GM12878 (cell line): Measurements from ENCODE around the gene HDAC9. TPM values are rescaled to one million over a fixed set of nuclear protein-coding genes. Genes with fewer than 3 reads are reported as not detected.

Experiments
- ATAC-seq: fragments of 200-7000 bp; cut with Tn5 transposase; 3 replicates; pipeline ENCODE4 v1.9.1; 2020; ENCODE audit warnings: mild to moderate bottlenecking, moderate library complexity
- BruUV-seq: library from RNA; stranded (reverse); fragments of 400-500 nt; replicated peaks from 2 replicates; lab custom pipeline; 2021; lab: Mats Ljungman, UMichigan
- CTCF ChIA-PET: fragments of 300-600 bp; sonication (Branson Sonifier 250); formaldehyde crosslinking; extraction: SDS; loops from one replicate; lab custom pipeline; 2021; ENCODE audit warnings: inconsistent platforms; lab: Yijun Ruan, JAX
- POLR2A ChIA-PET: fragments of 350-600 bp; formaldehyde crosslinking; extraction: SDS; loops from one replicate; lab custom pipeline; 2021; ENCODE audit warnings: inconsistent platforms; lab: Charles Lee
- RAD21 ChIA-PET: fragments of 300-600 bp; sonication (Branson Sonifier 250); formaldehyde crosslinking; loops from one replicate; lab custom pipeline; 2023; ENCODE audit warnings: antibody characterized with exemption; ENCODE audit not compliant: unreplicated experiment; lab: Charles Lee
- SMC1A ChIA-PET: fragments of 300-600 bp; sonication (Branson Sonifier 250); formaldehyde crosslinking; loops from one replicate; lab custom pipeline; 2023; ENCODE audit not compliant: unreplicated experiment, uncharacterized antibody; lab: Charles Lee
- DNase-seq: peaks from one replicate; pipeline ENCODE4 v3.0.0-alpha.2; 2011; ENCODE audit warnings: low read depth, low spot score
- FAIRE-seq: peaks from 3 replicates; lab custom pipeline; 2011; peaks lifted over from hg19 to GRCh38; lab: Jason Lieb, UNC
- H2AFZ ChIP-seq: 2 replicates; pipeline ENCODE4 v1.6.0; 2011; ENCODE audit warnings: low read depth, low read length, control low read depth; ENCODE audit not compliant: control insufficient read depth
- H3K27ac ChIP-seq: 2 replicates; pipeline ENCODE4 v1.5.1; 2011; ENCODE audit warnings: control low read depth; ENCODE audit not compliant: control insufficient read depth, insufficient read depth
- H3K27me3 ChIP-seq, 2 experiments: replicated peaks in 1 of 2; 2 replicates each; pipeline versions ENCODE4 v1.6.0 to v1.6.1; 2011; ENCODE audit warnings: low read length in 1 of 2; ENCODE audit not compliant: control insufficient read depth in 2 of 2, insufficient read depth in 2 of 2
- H3K36me3 ChIP-seq, 2 experiments: 2 replicates each; pipeline ENCODE4 v1.5.1; 2011; ENCODE audit warnings: low read length in 1 of 2; ENCODE audit not compliant: control insufficient read depth in 2 of 2, insufficient read depth in 2 of 2
- H3K4me1 ChIP-seq: 2 replicates; pipeline ENCODE4 v1.6.1; 2011; ENCODE audit warnings: mild to moderate bottlenecking, low read length, moderate library complexity, mixed read lengths; ENCODE audit not compliant: control insufficient read depth, insufficient read depth
- H3K4me2 ChIP-seq: 2 replicates; pipeline ENCODE4 v1.6.0; 2011; ENCODE audit warnings: control low read depth; ENCODE audit not compliant: control insufficient read depth, insufficient read depth
- H3K4me3 ChIP-seq: fragments of 200-600 bp; sonication (generic); 2 replicates; pipeline ENCODE4 v1.5.1; 2016
- H3K79me2 ChIP-seq: 2 replicates; pipeline ENCODE4 v1.6.0; 2011; ENCODE audit warnings: low read length; ENCODE audit not compliant: control insufficient read depth, insufficient read depth
- H3K9ac ChIP-seq: 2 replicates; pipeline ENCODE4 v1.8.0; 2011; ENCODE audit warnings: low read length, control low read depth, mixed read lengths; ENCODE audit not compliant: control insufficient read depth, insufficient read depth
- H3K9me3 ChIP-seq: replicated peaks from 3 replicates; pipeline ENCODE4 v1.5.1; 2011; ENCODE audit warnings: mild to moderate bottlenecking, low read length; ENCODE audit not compliant: control insufficient read depth, insufficient read depth
- H4K20me1 ChIP-seq: 2 replicates; pipeline ENCODE4 v1.6.0; 2011; ENCODE audit not compliant: control insufficient read depth, insufficient read depth
- IKZF2 ChIP-seq, 2 experiments: fragments of 450-650 bp; IDR thresholded peaks; 2 replicates each; pipeline ENCODE4 v1.6.1; 2017; ENCODE audit warnings: mild to moderate bottlenecking in 2 of 2, moderate library complexity in 2 of 2
- NKRF ChIP-seq: fragments of 450-650 bp; conservative IDR thresholded peaks from 2 replicates; pipeline ENCODE4 v1.6.1; 2017; ENCODE audit warnings: mild to moderate bottlenecking, moderate library complexity
- SIX5 ChIP-seq: IDR thresholded peaks from 2 replicates; pipeline ENCODE4 v1.6.1; 2011; ENCODE audit warnings: mild to moderate bottlenecking, low read depth, low read length, moderate library complexity; ENCODE audit not compliant: severe bottlenecking
- SUPT20H ChIP-seq: IDR thresholded peaks from 2 replicates; pipeline ENCODE4 v1.6.1; 2011; ENCODE audit warnings: low read depth, mild to moderate bottlenecking, low read length, moderate library complexity, borderline replicate concordance; ENCODE audit not compliant: control insufficient read depth
- WGBS: methylation state at CpG from one replicate; pipeline ENCODE4 v1.1.6; 2016; ENCODE audit warnings: low lambda C conversion rate; ENCODE audit not compliant: insufficient replicate concordance, insufficient coverage; ENCODE audit errors: missing lambda C conversion rate; 5-methylcytosine and 5-hydroxymethylcytosine counted together
- in situ Hi-C: fragments of 300-500 bp; cut with MboI; formaldehyde crosslinking; loops from 9 replicates; pipeline ENCODE4 v1.14.3; 2018; ENCODE audit warnings: mixed read lengths
- intact Hi-C: fragments of 100-400 bp; cut with micrococcal nuclease; formaldehyde crosslinking; loops from one replicate; pipeline ENCODE4 v1.14.2; 2022; ENCODE audit not compliant: unreplicated experiment
- polyA plus RNA-seq, 11 experiments: library from polyadenylated mRNA; depleted of rRNA in 4 of 11; unstranded in 6 of 11; stranded (reverse) in 5 of 11; fragments of >200 nt; fragmentation: Nextera tagmentation in 4 of 11; fragmentation: Illumina TruSeq in 1 of 11; extraction: Ambion mirVana in 4 of 11; extraction: Trizol in 1 of 11; gene quantifications; 1 replicate in 1 of 11; 2 replicates in 10 of 11; pipeline versions ENCODE4 v1.2.1 to v1.2.3, GENCODE V29; 2011 to 2016; ENCODE audit warnings: inconsistent platforms in 2 of 11, missing spikeins in 2 of 11, low read depth in 1 of 11
- total RNA-seq, 4 experiments: library from RNA; depleted of rRNA in 3 of 4; stranded (reverse); fragments of >200 nt in 3 of 4; fragmentation: Illumina TruSeq in 1 of 4; extraction: Trizol in 1 of 4; gene quantifications; 2 replicates each; pipeline versions ENCODE4 v1.2.1 to v1.2.3, GENCODE V29; 2013 to 2021

Gene HDAC9
- total and polyA plus RNA-seq, 10 of the 15 experiments (the other 5 are each of a cell fraction or from before 2014, with no cell fraction given): 0.73 to 12.8 (median 0.92) TPM

- no peak for TF ChIP-seq NKRF
- no peak for DNase-seq
- BruUV-seq: no TSS peak
- ChIA-PET RAD21 (no interaction called here), POLR2A (no interaction called here), SMC1A (interaction anchor here (1.0 kb wide), 1 partner anchor 10 kb away, joined by 3 read pairs; no protein-coding TSS in a partner anchor), CTCF (no interaction called here)
- Histone ChIP-seq H4K20me1 (no peaks in the 10 kb centered on the region), H3K4me1 (no peaks in the 10 kb centered on the region), H3K27me3 (no peaks in the 10 kb centered on the region), H3K9me3 (no peaks in the 10 kb centered on the region), H3K27ac (no peak overlapping the region), H3K4me2 (no peak overlapping the region), H3K4me3 (no peak overlapping the region), H3K79me2 (no peaks in the 10 kb centered on the region), H3K36me3 (no peaks in the 10 kb centered on the region), H3K9ac (no peak overlapping the region), H2AFZ (no peak overlapping the region)
- intact Hi-C loops: no loop called here
- WGBS: 43% methylated on average over 4 of the region's 4 CpGs
- in situ Hi-C loops: no loop called here
- FAIRE-seq: no peak
- ATAC-seq: no peak
These were observed 417.6 kb downstream of the HDAC9 start for GRCh38 chr7:18913106-18913505.

GRCh38 chr7:18916826-18917225, 421.3 kb downstream of the HDAC9 start:
- 27% methylated on average over 3 of the region's 3 CpGs for WGBS
- H3K9ac ChIP-seq: no peak overlapping the region

More at GRCh38 chr7:18916826-18917225, 421.3 kb downstream of the HDAC9 start:
- Histone ChIP-seq H3K4me1 (no peaks in the 10 kb centered on the region), H3K79me2 (no peaks in the 10 kb centered on the region), H3K27ac (no peak overlapping the region), H3K27me3 (no peaks in the 10 kb centered on the region), H3K4me3 (no peak overlapping the region), H2AFZ (no peak overlapping the region)
- RAD21 ChIA-PET: no interaction called here
- intact Hi-C loops: no loop called here
- FAIRE-seq (no peak), ATAC-seq (no peak)
- no TSS peak for BruUV-seq
- TF ChIP-seq SIX5 (no peak), IKZF2 (IDR thresholded peaks at IDR 0.05) (no peak), SUPT20H (no peak)
- TF ChIP-seq, all 136 proteins: peak for 0
- POLR2A ChIA-PET: no interaction called here
- CTCF ChIA-PET: interaction anchor here (0.6 kb wide), 1 partner anchor 134 kb away, joined by 3 read pairs; no protein-coding TSS in a partner anchor
- no peak for DNase-seq
- Histone ChIP-seq H3K9me3 (no peaks in the 10 kb centered on the region), H3K4me2 (no peak overlapping the region), H4K20me1 (no peaks in the 10 kb centered on the region), H3K36me3 (no peaks in the 10 kb centered on the region)
- SMC1A ChIA-PET: no interaction called here
- in situ Hi-C loops: no loop called here
